CD14-positive monocyte (primary cell): ENCODE measurements around the gene COL4A2. TPM values are rescaled to one million over a fixed set of nuclear protein-coding genes. Genes with fewer than 3 reads are reported as not detected.

ENCODE experiments used
- DNase-seq, 3 donors: peaks; one replicate each; pipeline ENCODE4 v3.0.0-alpha.2; 2011 to 2022
- H2AFZ ChIP-seq: 2 replicates; pipeline ENCODE4 v1.6.0; 2012; ENCODE audit warnings: mild to moderate bottlenecking, low read depth, low read length, inconsistent platforms; ENCODE audit not compliant: insufficient read depth, poor library complexity, severe bottlenecking
- H3K27ac ChIP-seq, 2 donors: 1 replicate in 1 of 2; 2 replicates in 1 of 2; pipeline ENCODE4 v1.5.1; 2012 to 2013; ENCODE audit warnings: low read length in 2 of 2, control low read depth in 1 of 2, inconsistent platforms in 1 of 2, low read depth in 1 of 2, mild to moderate bottlenecking in 1 of 2
- H3K27me3 ChIP-seq, 2 donors: one replicate each; pipeline versions ENCODE4 v1.6.0 to v1.6.1; 2011 to 2013; ENCODE audit warnings: low read length in 2 of 2; ENCODE audit not compliant: control insufficient read depth in 2 of 2, insufficient read depth in 2 of 2
- H3K36me3 ChIP-seq, 2 donors: replicated peaks in 1 of 2; 1 replicate in 1 of 2; 2 replicates in 1 of 2; pipeline versions ENCODE4 v1.5.1 to v1.6.1; 2012 to 2013; ENCODE audit warnings: low read length in 2 of 2, control low read depth in 1 of 2, inconsistent platforms in 1 of 2, mild to moderate bottlenecking in 1 of 2; ENCODE audit not compliant: insufficient read depth in 2 of 2, control insufficient read depth in 1 of 2
- H3K4me1 ChIP-seq, 2 donors: 1 replicate in 1 of 2; 2 replicates in 1 of 2; pipeline versions ENCODE4 v1.5.1 to v1.6.1; 2012 to 2013; ENCODE audit warnings: low read length in 2 of 2, control low read depth in 1 of 2, inconsistent platforms in 1 of 2, mild to moderate bottlenecking in 1 of 2, moderate library complexity in 1 of 2; ENCODE audit not compliant: insufficient read depth in 2 of 2, control insufficient read depth in 1 of 2
- H3K4me2 ChIP-seq: replicated peaks from 2 replicates; pipeline ENCODE3; 2012; ENCODE audit warnings: low read length, moderate library complexity, mild to moderate bottlenecking; ENCODE audit not compliant: poor library complexity, severe bottlenecking; ENCODE audit errors: extremely low read depth
- H3K4me3 ChIP-seq, 3 experiments: fragments of 200-600 bp in 1 of 3; sonication (generic) in 1 of 3; replicated peaks in 1 of 3; 1 replicate in 2 of 3; 2 replicates in 1 of 3; pipeline ENCODE4 v1.5.1; 2011 to 2013; ENCODE audit warnings: low read length in 3 of 3, mild to moderate bottlenecking in 3 of 3, control low read depth in 2 of 3, low read depth in 2 of 3, inconsistent platforms in 1 of 3, moderate library complexity in 1 of 3
- H3K79me2 ChIP-seq: 2 replicates; pipeline ENCODE4 v1.6.0; 2012; ENCODE audit warnings: mild to moderate bottlenecking, control low read depth, inconsistent platforms, low read length, moderate library complexity; ENCODE audit not compliant: insufficient read depth
- H3K9ac ChIP-seq: 2 replicates; pipeline ENCODE4 v1.6.0; 2017; ENCODE audit warnings: low read length, mild to moderate bottlenecking; ENCODE audit not compliant: insufficient read depth, poor library complexity, severe bottlenecking
- H3K9me3 ChIP-seq, 2 donors: replicated peaks in 1 of 2; 1 replicate in 1 of 2; 2 replicates in 1 of 2; pipeline versions ENCODE4 v1.5.1 to v1.6.1; 2012 to 2013; ENCODE audit warnings: low read length in 2 of 2, control low read depth in 1 of 2; ENCODE audit not compliant: control insufficient read depth in 1 of 2, insufficient read depth in 1 of 2
- H4K20me1 ChIP-seq: 2 replicates; pipeline ENCODE4 v1.6.0; 2012; ENCODE audit warnings: mild to moderate bottlenecking, low read length, control low read depth, moderate library complexity; ENCODE audit not compliant: insufficient read depth
- H3K27ac Mint-ChIP-seq, 7 donors: one replicate each; pipeline ENCODE4 v1.8.0; 2020; ENCODE audit warnings: mild to moderate bottlenecking in 7 of 7, mixed read lengths in 7 of 7, moderate library complexity in 6 of 7, inconsistent platforms in 2 of 7
- H3K27me3 Mint-ChIP-seq, 3 donors: one replicate each; pipeline ENCODE4 v1.8.0; 2021 to 2022; ENCODE audit warnings: low read depth in 3 of 3, mild to moderate bottlenecking in 3 of 3, mixed read lengths in 3 of 3, moderate library complexity in 3 of 3, inconsistent platforms in 1 of 3
- H3K36me3 Mint-ChIP-seq, 2 donors: one replicate each; pipeline ENCODE4 v1.8.0; 2020; ENCODE audit warnings: mixed read lengths in 2 of 2, inconsistent platforms in 1 of 2, mild to moderate bottlenecking in 1 of 2
- H3K4me1 Mint-ChIP-seq: one replicate; pipeline ENCODE4 v1.8.0; 2020; ENCODE audit warnings: mild to moderate bottlenecking, mixed read lengths
- H3K4me3 Mint-ChIP-seq, 2 donors: one replicate each; pipeline ENCODE4 v1.8.0; 2020; ENCODE audit warnings: mild to moderate bottlenecking in 2 of 2, mixed read lengths in 2 of 2, moderate library complexity in 1 of 2
- H3K9me3 Mint-ChIP-seq, 7 donors: one replicate each; pipeline ENCODE4 v1.8.0; 2020 to 2022; ENCODE audit warnings: mixed read lengths in 7 of 7, mild to moderate bottlenecking in 6 of 7, moderate library complexity in 6 of 7, inconsistent platforms in 2 of 7
- CTCF ChIP-seq: fragments of 200-600 bp; IDR thresholded peaks from one replicate; pipeline ENCODE4 v1.8.0; 2022; ENCODE audit warnings: antibody characterized with exemption, mild to moderate bottlenecking
- WGBS: methylation state at CpG from one replicate; pipeline ENCODE4 v1.1.5; 2013; ENCODE audit warnings: missing lambda C conversion rate; ENCODE audit not compliant: insufficient coverage; 5-methylcytosine and 5-hydroxymethylcytosine counted together
- intact Hi-C, 2 donors: fragments of 100-400 bp; cut with micrococcal nuclease; formaldehyde crosslinking; loops; one replicate each; pipeline versions ENCODE4 v1.15.0 to v1.15.1; 2023
- polyA plus RNA-seq, 3 donors: library from polyadenylated mRNA; depleted of rRNA in 1 of 3; unstranded in 2 of 3; stranded (reverse) in 1 of 3; fragments of 300-500 nt in 2 of 3; fragments of >200 nt in 1 of 3; fragmentation: Illumina TruSeq in 2 of 3; gene quantifications; 1 replicate in 2 of 3; 2 replicates in 1 of 3; pipeline ENCODE4 v1.2.3, GENCODE V29; 2012 to 2021

The COL4A2 gene
- polyA plus RNA-seq, 3 donors, result not detected

GRCh38 chr13:110546378-110546777 is 239.3 kb downstream of the COL4A2 start:
- Histone ChIP-seq H4K20me1 (peaks cover 90% of the 10 kb centered on the region), H3K4me1 (peaks cover 0 to 12% of the 10 kb centered on the region in 2 donors), H3K9ac (no peak overlapping the region), H3K9me3 (peaks cover 0 to 9% of the 10 kb centered on the region in 2 donors), H3K27ac (no peak overlapping the region), H3K4me2 (no peak overlapping the region), H3K79me2 (peaks cover 97% of the 10 kb centered on the region), H2AFZ (no peak overlapping the region), H3K4me3 (no peak overlapping the region), H3K36me3 (peaks cover 6 to 50% of the 10 kb centered on the region in 2 donors), H3K27me3 (no peaks in the 10 kb centered on the region)
- peaks cover 69 to 73% of the 10 kb centered on the region in 2 donors for H3K36me3 Mint-ChIP-seq
- no peak overlapping the region for H3K4me3 Mint-ChIP-seq
- peaks cover 0 to 9% (median 5%) of the 10 kb centered on the region in 7 donors for H3K9me3 Mint-ChIP-seq
- H3K4me1 Mint-ChIP-seq, result peaks cover 32% of the 10 kb centered on the region
- H3K27me3 Mint-ChIP-seq, result peaks cover 0 to 5% (median 0%) of the 10 kb centered on the region in 3 donors
- 96% methylated on average over 4 of the region's 4 CpGs for WGBS
- no peak overlapping the region for H3K27ac Mint-ChIP-seq
- no peak for DNase-seq
- no peak for TF ChIP-seq CTCF
- intact Hi-C loops, result no loop called here

- peaks cover 6 to 46% of the 10 kb centered on the region in 2 donors for H3K36me3 ChIP-seq
- peaks cover 68 to 73% of the 10 kb centered on the region in 2 donors for H3K36me3 Mint-ChIP-seq
- H3K4me2 ChIP-seq, result no peak overlapping the region
- H3K9me3 Mint-ChIP-seq, result peaks cover 0 to 9% (median 5%) of the 10 kb centered on the region in 7 donors
- peaks cover 91% of the 10 kb centered on the region for H4K20me1 ChIP-seq
- H3K9me3 ChIP-seq, result peaks cover 0 to 9% of the 10 kb centered on the region in 2 donors
- H3K4me1 ChIP-seq, result peaks cover 0 to 12% of the 10 kb centered on the region in 2 donors
- no peak for TF ChIP-seq CTCF
- H3K27me3 Mint-ChIP-seq, result peaks cover 0 to 5% (median 0%) of the 10 kb centered on the region in 3 donors
- no peak overlapping the region for H3K4me3 Mint-ChIP-seq
- intact Hi-C loops, result no loop called here
- peaks cover 29% of the 10 kb centered on the region for H3K4me1 Mint-ChIP-seq
- DNase-seq, result no peak
- WGBS, result 66% methylated on average over 14 of the region's 14 CpGs
- H3K27ac Mint-ChIP-seq, result peak overlapping the region in 5 of 7 donors; percentile 32 to 59 (median 49)
- H2AFZ ChIP-seq, result no peak overlapping the region
- H3K9ac ChIP-seq, result no peak overlapping the region
- H3K27ac ChIP-seq, result no peak overlapping the region
- no peaks in the 10 kb centered on the region for H3K27me3 ChIP-seq
- peaks cover 97% of the 10 kb centered on the region for H3K79me2 ChIP-seq
- no peak overlapping the region for H3K4me3 ChIP-seq
Observed at GRCh38 chr13:110546926-110547325, 239.8 kb downstream of the COL4A2 start.
